GM18519 (cell line): ENCODE results near the gene ZMYND19.
"Not testable (repeated sequence)": the region's sequence is repeated elsewhere in the genome, so short reads cannot be mapped to it uniquely, and the experiment has no call there.

Source experiments
- ATAC-seq: cut with Tn5 transposase; IDR thresholded peaks from one replicate; pipeline ENCODE4 v1.9.1; 2021; ENCODE audit warnings: mild to moderate bottlenecking, moderate library complexity; ENCODE audit not compliant: unreplicated experiment, low FRiP score

Gene ZMYND19

DNA sequence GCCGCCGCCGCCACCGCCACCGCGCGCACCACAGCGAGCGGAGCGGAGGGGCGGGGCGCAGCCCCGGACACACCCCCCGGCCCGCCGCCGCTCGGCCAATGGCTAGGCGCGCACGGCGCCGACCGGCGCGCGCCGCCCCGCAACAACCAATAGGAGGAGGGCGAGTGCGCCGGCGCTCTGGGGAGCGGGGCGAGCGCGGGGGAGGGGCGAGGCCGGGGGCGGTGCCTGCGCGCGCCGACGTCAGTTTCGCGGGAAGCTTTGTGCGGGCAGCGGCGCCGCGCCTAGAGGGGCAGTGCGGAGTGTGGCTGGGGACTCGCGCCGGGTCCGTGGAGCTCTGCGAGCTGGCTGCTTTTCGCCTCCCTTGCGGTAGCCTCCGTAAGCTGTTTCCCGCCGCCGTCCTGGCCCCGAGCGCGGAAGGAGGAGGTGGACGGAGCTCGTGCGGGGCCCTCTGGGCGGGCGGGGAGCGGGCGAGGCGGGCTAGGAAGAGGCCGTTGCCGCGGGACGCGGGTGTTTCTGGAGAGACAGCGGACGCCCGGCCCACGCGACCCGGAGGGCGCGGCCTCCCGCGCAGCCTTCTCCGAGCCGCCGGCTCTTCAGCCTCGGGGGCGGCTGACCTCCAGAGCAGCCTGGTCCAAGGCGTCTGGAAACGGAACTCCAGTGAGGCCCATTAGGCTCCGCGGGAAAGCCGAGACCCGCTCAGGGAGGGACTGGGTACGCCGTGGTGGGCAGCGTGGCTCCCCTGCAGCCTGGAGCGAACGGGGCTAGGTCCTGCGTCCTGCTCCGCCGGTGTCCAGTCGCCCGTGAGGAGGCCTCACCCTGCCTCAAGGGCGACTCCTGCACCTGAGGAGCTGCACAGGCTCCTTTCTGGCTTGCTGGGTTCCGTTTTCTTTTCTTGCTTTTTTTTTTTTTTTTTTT, at the start of gene ZMYND19:
Gene ZMYND19 (minus strand): TSS at position 44 of the 915 bp plus-strand sequence. CDS start 249 bp downstream, outside the sequence.
- ATAC-seq = peak; percentile 74

DNA sequence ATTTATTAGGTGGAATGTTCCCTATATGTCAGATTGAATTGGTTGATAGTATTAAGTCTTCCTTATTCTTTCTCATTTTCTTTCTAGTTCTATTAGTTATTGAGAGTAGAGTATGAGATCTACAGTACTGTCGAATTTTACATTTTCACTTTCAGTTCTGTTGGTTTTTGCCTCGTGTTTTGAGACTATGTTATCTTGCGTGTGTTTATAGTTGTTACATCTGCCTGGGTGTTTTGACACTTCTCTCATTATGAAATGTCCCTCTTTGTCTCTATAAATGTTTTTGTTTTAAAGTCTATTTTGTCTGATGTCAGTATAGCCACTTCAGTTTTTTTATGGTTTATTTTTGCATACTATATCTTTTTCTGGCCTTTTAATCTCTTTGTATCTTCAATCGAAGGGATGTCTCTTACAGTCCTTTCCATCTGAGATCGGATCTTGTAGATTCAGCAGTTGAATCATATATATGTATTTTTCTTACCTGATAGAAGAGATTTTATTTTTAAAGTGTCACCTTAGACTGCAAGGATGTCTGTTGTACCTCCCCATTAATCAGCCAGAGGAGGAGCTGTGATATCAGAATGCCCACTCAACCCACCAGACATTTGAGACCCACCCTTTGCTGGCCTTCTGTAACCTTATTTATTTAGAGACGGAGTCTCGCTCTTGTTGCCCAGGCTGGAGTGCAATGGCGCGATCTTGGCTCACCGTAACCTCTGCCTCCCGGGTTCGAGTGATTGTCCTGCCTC, 49.2 kb upstream of the ZMYND19 start:
- ATAC-seq = no peak

DNA sequence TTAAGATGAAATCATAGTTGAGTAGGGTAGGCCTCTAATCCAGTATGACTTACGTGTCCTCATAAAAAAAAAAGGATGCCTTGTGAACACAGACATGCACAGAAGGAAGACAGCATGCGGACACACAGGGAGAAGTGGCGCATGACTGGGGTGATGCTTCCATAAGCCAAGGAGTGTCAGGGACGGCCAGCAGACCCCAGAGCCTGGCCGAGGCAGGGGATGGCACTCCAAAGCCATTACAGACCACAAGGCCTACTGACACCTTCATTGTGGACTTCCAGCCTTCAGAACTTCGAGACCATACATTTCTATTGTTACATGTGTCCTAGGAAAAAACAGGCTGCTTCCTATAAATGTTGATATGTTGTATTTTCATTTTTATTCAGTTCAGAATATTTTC, 48.4 kb upstream of the ZMYND19 start:
- no peak for ATAC-seq

DNA sequence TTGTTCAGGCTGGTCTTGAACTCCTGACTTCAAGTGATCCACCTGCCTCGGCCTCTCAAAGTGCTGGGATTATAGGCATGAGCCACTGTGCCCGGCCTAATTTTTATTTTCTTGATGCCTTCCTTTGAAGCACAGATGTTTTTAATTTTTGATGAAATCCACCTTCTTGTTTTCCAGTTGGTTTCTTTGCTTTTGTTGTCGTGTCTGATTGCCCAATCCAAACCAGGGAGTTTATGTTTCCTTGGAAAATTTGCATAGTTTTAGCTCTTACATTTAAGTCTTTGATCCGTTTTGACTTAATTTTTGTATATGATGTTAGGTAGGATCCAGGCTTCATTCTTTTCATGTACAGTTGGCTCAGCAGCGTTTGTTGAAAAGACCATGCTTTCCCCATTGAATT, 43.7 kb upstream of the ZMYND19 start:
- ATAC-seq = no peak

DNA sequence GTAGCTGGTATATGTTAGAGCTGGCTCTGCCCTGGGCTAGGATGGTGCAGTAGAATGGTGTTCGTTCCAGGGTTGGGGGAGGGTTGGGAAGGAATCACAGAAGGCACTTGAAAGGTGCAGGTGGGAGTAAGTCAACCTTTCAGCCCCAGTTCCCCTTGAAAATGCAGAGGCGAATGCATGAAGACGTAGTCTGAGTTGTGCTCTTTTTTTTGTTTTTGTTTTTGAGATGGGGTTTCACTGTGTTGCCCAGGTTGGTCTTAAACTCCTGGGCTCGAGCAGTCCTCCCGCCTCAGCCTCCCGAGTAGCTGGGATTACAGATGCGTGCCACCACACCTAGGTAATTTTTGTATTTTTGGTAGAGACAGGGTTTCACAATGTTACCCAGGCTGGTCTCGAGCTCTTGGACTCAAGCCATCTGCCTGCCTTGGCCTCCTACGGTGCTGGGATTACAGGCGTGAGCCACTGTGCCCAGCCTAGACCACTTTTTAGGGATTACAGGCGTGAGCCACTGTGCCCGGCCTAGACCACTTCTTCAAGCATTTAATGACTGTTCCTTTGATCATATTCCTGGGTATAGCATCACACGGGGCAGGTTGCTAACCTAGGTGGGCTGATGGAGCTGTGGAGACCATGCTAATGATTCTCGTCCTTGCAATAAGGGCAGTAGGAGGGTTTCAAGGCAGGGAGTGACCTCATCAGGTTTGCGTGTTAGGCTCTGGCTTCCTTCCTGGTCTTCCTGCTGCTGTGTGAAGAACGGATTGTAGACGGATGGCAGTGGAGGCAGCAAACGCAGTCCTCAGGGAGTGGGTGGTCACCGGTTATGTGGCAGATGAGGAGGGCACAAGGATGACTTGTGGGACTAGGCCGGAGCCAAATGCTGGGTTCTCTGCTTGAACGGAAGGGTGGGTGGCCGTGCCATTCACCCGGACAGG, 42.2 kb upstream of the ZMYND19 start:
- no peak for ATAC-seq

DNA sequence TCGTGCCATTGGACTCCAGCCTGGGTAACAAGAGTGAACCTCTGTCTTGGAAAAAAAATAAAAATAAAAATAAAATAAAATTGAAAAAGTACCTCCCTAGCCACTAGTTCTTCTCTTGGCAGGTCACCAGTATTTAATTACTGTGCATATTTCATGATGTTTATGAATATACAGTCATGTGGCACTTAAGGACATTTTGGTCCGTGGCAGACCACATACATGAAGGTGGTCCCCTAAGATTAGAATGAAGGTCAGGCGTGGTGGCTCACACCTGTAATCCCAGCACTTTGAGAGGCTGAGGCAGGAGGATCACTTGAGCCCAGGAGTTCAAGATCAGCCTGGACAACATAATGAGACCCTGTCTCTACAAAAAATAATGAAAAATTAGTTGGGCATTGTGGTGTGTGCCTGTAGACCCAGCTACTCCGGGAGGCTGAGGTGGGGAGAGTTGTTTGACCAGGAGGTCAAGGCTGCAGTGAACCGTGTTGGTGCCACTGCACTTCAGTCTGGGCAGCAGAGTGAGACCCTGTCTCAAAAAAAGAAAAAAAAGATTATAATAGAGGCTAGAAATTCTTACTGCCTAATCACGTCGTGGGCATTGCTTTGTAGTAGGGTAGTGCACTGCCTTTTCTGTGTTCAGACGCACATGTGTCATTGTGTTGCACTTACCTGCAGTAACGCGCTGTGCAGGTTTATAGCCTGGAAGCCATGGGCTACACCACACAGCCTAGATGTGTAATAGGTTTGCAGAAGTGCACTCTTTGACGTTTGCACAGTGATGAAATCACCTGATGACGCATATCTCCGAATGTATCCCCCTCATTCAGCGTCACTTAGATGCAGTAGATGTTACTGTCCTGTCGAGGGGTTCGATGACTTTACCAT, 41.3 kb upstream of the ZMYND19 start:
- ATAC-seq = no peak

DNA sequence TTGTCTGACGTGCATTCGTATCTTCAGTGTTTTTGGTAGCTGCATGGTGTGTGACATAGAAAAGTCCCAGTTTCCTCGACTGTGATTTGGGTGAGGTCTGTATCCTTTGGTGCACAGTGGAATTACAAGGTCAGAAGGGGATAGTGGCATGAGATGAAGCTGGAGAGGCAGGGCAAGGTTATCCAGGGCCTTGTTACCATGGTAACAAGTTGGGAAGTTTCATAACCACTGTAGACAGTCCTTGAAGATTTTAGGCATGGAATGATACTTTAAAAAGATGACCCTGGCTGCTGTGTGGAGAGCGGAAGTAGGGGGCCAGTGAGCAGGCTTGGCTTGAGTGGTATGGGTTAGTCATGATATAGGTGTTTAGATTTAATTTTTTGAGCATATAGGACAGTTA, 40.4 kb upstream of the ZMYND19 start:
- no peak for ATAC-seq

DNA sequence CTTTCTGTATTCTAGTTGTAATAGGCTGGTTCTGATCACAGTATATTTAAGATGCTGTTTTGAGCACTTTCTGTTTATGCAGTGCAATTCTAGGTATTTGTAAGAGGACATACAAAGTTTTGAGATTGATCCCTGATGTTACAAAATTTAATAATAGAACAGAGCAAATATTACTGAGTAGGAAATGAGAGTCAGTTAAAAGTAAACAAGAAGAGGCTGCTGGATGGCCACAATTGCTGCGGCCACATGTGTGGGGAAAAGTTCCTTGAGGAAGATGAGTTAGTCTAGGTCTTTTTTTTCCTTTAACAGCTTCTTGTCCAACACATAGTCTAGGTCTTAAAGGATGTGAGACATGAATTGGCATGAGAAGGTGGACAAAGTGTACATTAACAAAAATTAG, 39.8 kb upstream of the ZMYND19 start:
- no peak for ATAC-seq

DNA sequence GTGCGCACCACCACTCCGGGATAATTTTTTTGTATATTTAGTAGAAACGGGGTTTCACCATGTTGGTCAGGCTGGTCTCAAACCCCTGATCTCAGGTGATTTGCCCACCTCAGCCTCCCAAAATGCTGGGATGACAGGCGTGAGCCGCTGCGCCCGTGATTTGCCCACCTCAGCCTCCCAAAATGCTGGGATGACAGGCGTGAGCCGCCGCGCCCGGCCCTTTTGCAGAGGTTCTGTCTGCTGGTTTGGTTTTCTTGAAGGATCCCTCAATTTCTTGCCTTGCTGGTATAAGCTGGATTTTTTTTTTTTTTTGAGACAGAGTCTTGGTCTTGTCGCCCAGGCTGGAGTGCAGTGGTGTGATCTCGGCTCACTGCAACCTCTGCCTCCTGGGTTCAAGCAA, 37.1 kb upstream of the ZMYND19 start:
- not testable (repeated sequence) for ATAC-seq

DNA sequence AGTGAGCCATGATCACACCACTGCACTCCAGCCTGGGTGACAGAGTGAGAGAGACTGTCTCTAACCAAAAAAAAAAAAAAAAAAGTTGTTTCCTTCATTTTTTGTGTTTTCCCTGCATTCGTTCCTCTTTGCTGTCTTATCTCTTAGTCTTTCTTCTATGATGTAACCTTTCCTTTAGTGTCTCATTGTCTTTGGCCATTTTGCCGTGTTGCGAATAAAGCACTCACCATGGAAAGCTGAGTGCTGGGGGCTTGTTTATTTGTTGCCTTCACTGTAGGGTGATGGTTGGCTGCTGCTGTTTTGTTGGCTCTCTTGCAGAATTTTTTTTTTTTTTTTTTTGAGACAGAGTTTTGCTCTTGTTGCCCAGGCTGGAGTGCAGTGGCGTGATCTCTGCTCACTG, 36.2 kb upstream of the ZMYND19 start:
- no peak for ATAC-seq

DNA sequence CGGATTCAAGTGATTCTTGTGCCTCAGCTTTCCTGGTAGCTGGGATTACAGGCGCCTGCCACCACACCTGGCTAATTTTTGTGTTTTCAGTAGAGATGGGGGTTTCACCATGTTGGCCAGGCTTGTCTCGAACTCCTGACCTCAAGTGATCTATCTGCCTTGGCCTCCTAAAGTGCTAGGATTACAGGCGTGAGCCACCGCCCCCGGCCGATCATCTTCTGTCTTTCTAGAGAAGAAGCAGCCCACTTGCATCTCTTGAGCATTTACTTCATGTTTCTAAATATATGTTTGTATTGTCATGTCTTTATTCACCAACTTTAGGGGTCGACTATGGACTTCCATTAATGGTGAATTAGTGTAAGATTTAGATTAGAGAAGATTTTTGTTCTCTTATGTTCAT, 31.9 kb upstream of the ZMYND19 start:
- ATAC-seq = not testable (repeated sequence)

DNA sequence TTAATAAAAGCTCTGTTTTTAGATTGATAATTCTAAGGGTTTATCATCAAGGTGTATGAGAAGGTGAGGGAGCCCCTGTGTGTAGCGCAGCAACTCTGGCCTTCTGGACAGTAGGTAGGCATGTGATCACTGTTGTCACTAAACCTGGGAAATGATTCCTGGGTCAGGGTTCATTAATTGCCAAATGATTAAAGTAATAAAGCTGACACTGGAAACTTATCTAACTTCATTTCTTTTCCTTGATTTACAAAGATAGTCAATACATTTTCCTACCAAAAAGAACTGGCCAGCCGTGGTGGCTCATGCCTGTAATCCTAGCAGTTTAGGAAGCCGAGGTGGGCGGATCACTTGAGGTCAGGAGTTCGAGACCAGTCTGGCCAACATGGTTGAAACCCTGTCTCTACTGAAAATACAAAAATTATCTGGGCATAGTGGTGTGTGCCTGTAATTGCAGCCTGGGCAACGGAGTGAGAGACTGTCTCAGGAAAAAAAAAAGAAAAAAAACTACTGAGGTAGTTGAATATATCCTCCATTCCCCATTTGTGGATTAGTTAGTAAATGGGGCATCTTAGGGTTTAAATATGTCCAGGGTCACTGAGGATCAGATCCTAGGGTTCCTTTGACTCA, 30.9 kb upstream of the ZMYND19 start:
- ATAC-seq = no peak

DNA sequence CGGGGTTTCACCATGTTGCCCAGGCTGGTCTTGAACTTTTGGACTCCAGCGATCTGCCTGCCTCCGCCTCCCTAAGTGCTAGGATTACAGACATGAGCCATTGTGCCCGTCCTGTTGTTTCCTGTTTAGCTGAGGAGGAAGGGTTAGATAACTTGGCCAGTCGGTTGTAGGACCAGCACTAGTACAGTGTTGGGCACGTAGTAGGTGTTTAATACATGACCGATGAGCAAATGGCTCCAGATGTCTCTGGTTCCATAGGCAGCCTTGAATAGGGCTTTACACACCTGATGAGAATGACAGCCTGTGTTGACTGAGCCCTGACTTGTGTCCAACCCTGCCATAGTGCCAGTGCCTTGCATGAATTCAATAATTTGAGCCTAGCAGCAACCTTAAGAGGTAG, 30.3 kb upstream of the ZMYND19 start:
- no peak for ATAC-seq

DNA sequence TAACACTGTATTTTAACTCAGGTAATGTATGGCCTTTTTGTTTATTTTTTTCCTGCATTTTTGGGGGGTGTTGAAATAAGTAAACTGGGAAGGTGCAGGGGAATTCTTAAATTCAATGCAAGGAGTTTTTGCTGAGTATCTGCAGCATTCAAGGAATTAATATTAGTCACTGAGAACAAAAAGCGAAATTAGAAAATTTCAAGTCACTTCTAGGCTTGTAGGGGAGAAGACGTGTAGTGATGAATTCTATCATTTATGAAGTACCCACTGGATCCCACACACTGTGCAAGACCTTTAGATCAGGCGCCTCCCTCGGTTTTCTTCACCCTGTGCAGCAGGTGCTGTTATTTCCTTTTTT, 29.7 kb upstream of the ZMYND19 start:
- ATAC-seq = no peak

DNA sequence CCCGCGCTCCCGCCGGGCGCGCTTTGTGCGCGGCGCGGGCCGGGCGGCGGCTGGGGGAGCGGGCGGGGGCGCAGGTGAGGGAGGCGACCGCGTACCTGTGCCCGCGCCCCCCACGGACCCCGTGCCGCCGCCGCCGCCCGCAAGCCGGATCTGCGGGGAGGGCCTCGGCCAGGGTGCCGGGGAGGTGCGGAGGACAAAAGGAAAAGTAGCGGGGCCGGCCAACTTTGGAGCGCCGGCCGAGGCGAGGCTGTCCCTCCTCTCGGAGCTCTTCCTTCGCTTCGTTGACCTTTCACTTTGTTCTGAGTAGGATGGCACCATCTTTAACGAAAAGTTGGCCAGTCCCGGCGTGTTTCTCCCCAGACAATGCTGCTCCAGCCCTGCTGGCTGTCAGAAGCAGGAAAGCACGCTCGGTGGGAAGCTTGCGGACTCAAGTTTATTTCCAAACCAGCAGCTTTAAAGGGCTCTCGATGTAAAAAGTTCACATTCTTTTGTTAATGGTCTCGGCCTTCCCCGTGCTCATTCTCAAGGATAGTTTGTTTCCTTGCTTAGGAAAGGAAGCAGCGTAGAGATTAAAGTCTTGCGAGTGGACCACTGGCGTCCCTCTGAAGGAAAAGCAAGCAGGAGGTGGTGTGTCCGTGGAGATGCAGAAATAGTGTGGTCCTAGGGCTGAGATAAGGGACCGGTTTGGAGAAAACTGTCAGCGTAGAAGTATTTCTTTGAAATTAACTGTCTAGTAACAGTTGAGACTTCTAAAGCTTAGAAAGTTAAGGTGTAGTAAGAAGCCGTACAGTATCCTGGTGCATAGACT, 29.1 kb upstream of the ZMYND19 start:
- ATAC-seq = peak; percentile 3

DNA sequence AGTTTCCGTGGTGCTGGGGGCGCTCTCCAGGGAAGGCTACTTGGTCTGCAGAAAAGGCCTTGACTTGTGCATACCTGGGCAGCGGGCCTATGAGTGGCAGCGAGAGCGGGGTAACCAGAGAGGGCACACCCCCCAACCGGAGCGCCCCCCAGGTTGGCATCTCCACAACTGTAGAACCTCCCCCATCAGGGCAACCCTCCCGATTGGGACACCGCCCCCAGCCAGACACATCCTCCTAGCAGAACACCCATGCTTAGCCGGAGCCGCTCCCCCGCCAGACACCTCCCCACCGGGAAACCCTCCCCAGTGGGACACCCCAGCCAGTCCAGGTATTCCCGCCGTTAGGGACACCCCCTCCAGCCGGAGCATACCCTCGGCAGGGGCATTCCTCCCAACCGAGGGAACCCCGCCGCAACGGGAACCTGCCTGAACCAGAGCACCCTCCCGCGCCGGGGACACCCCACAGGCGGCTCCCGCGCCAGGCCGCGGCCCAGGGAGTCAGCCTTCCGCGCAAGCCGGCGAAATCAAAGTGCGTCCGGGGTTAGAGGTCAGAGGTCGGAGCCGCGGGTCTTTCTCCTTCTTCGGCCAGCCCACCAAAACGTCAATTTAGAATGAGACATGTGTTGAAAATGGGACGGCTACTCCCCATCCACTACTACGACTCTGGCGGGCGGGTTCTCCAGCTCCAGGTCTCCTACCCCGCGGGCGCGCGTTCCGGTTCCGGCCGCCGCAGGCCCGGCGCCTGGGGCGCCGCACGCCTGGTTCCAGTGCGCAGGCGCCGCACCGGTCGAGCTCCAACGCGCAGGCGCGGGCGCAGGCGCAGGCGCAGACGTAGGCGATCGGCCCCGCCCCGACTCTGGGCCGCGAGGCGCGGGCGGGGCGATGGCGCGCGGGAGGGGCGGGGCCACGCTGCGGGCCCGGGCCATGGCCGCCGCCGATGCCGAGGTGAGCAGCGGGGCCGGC, 28.1 kb upstream of the ZMYND19 start, which contains the start of gene EHMT1:
Gene EHMT1 (plus strand): TSS at position 901 of the 963 bp plus-strand sequence. CDS start 24 bp downstream, at position 925.
- peak; percentile 53 for ATAC-seq

DNA sequence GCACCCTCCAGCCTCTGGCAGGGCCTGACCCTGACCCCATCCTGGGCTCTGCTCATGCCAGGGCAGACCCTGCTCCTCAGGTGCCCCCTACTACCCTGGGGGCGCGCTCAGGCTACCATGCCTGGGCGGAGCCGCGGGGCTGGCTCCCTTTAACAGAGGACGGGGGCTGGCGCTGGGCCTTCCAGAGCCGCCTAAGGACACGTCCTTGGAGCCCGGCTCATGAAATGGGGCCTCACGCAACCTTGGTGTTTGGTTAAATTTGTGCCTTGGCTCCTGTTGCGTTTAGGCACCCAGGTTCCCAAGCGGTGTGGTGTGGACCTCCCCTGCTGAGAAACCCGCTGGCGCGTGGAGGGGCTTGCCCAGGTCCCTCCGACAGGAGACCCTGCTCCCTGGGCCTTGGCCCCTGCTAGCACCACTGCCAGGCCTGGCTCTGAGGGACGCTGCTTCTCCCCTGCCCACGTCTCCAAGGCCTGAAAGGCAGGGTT, 25.1 kb upstream of the ZMYND19 start:
- ATAC-seq = no peak
